Endothelial cell of umbilical vein (primary cell): ENCODE results near the gene NGEF. TPM values are rescaled to one million over a fixed set of nuclear protein-coding genes. Genes with fewer than 3 reads are reported as not detected.

Source experiments
- BruUV-seq: library from RNA; stranded (reverse); fragments of 400-500 nt; replicated peaks from 2 replicates; lab custom pipeline; 2021; lab: Mats Ljungman, UMichigan
- CTCF ChIA-PET: fragments of 300-600, 350-600 bp; sonication (Branson Sonifier 250); formaldehyde crosslinking; loops from one replicate; lab custom pipeline; 2021; ENCODE audit warnings: antibody characterized with exemption, inconsistent platforms; lab: Charles Lee
- POLR2A ChIA-PET: fragments of 300-600, 350-600 bp; sonication (Branson Sonifier 250); formaldehyde crosslinking; loops from one replicate; lab custom pipeline; 2021; ENCODE audit warnings: antibody characterized with exemption, inconsistent platforms; lab: Charles Lee
- DNase-seq: peaks from one replicate; pipeline ENCODE4 v3.0.0-alpha.2; 2011; ENCODE audit warnings: low read depth, low spot score
- FAIRE-seq: peaks from 2 replicates; lab custom pipeline; 2011; peaks lifted over from hg19 to GRCh38; lab: Jason Lieb, UNC
- H2AFZ ChIP-seq: 2 replicates; pipeline ENCODE4 v1.6.0; 2012; ENCODE audit warnings: low read depth, low read length, control low read depth, inconsistent platforms
- H3K27ac ChIP-seq: 2 replicates; pipeline ENCODE4 v1.5.1; 2011; ENCODE audit warnings: low read depth, mild to moderate bottlenecking, control low read depth, low read length, moderate library complexity; ENCODE audit not compliant: insufficient read depth
- H3K27me3 ChIP-seq, 2 experiments: 2 replicates each; pipeline versions ENCODE4 v1.6.0 to v1.6.1; 2011; ENCODE audit warnings: low read length in 2 of 2, mixed read lengths in 1 of 2; ENCODE audit not compliant: control insufficient read depth in 2 of 2, insufficient read depth in 2 of 2
- H3K36me3 ChIP-seq, 2 experiments: 2 replicates in 1 of 2; 3 replicates in 1 of 2; pipeline ENCODE4 v1.5.1; 2011; ENCODE audit warnings: low read length in 2 of 2, mild to moderate bottlenecking in 1 of 2, moderate library complexity in 1 of 2; ENCODE audit not compliant: control insufficient read depth in 2 of 2, insufficient read depth in 2 of 2; ENCODE audit errors: extremely low read depth in 1 of 2
- H3K4me1 ChIP-seq: 3 replicates; pipeline ENCODE4 v1.5.1; 2011; ENCODE audit warnings: mild to moderate bottlenecking, low read length; ENCODE audit not compliant: control insufficient read depth, insufficient read depth; ENCODE audit errors: extremely low read depth
- H3K4me2 ChIP-seq: 2 replicates; pipeline ENCODE4 v1.6.1; 2011; ENCODE audit warnings: low read length, control low read depth, mixed read lengths; ENCODE audit not compliant: insufficient read depth
- H3K4me3 ChIP-seq, 3 experiments: fragments of 200-600 bp in 1 of 3; sonication (generic), shearing (Covaris generic) in 1 of 3; replicated peaks in 1 of 3; 2 replicates each; pipeline ENCODE4 v1.5.1; 2011 to 2016; ENCODE audit warnings: control low read depth in 3 of 3, low read length in 3 of 3, mild to moderate bottlenecking in 2 of 3, inconsistent platforms in 1 of 3, low read depth in 1 of 3, moderate library complexity in 1 of 3; ENCODE audit not compliant: insufficient read depth in 1 of 3
- H3K79me2 ChIP-seq: 2 replicates; pipeline ENCODE4 v1.6.0; 2012; ENCODE audit warnings: low read length, inconsistent platforms; ENCODE audit not compliant: control insufficient read depth, insufficient read depth
- H3K9ac ChIP-seq: replicated peaks from 2 replicates; pipeline ENCODE3; 2011; ENCODE audit warnings: low read length, control low read depth; ENCODE audit not compliant: insufficient read depth; ENCODE audit errors: extremely low read depth
- H3K9me1 ChIP-seq: replicated peaks from 3 replicates; pipeline ENCODE4 v1.6.0; 2011; ENCODE audit warnings: mild to moderate bottlenecking, low read length; ENCODE audit not compliant: control insufficient read depth, insufficient read depth; ENCODE audit errors: extremely low read depth
- H3K9me3 ChIP-seq: replicated peaks from 2 replicates; pipeline ENCODE4 v1.5.1; 2012; ENCODE audit warnings: low read length, inconsistent platforms; ENCODE audit not compliant: control insufficient read depth, insufficient read depth
- H4K20me1 ChIP-seq: replicated peaks from 2 replicates; pipeline ENCODE3; 2011; ENCODE audit warnings: mild to moderate bottlenecking, low read length; ENCODE audit not compliant: control insufficient read depth, insufficient read depth; ENCODE audit errors: extremely low read depth
- CTCF ChIP-seq, 2 donors: IDR thresholded peaks; 1 replicate in 1 of 2; 2 replicates in 1 of 2; pipeline ENCODE4 v1.5.1; 2011; ENCODE audit warnings: low read length in 2 of 2, mild to moderate bottlenecking in 2 of 2, moderate library complexity in 2 of 2, control low read depth in 1 of 2, inconsistent platforms in 1 of 2, low read depth in 1 of 2; ENCODE audit not compliant: insufficient read depth in 1 of 2; ENCODE audit errors: extremely low read depth in 1 of 2
- FOS ChIP-seq: IDR thresholded peaks from 2 replicates; pipeline ENCODE4 v1.6.1; 2011; ENCODE audit warnings: mild to moderate bottlenecking, low read length, moderate library complexity, borderline replicate concordance; ENCODE audit not compliant: insufficient read depth
- GATA2 ChIP-seq: IDR thresholded peaks from 2 replicates; pipeline ENCODE4 v1.7.0; 2011; ENCODE audit warnings: low read depth, mild to moderate bottlenecking, moderate library complexity, mixed read lengths, low read length; ENCODE audit not compliant: insufficient read length, insufficient read depth
- JUN ChIP-seq: IDR thresholded peaks from 2 replicates; pipeline ENCODE4 v1.6.1; 2011; ENCODE audit warnings: borderline replicate concordance, low read depth; ENCODE audit not compliant: insufficient read length, insufficient read depth
- MAX ChIP-seq: IDR thresholded peaks from 2 replicates; pipeline ENCODE4 v1.6.1; 2011; ENCODE audit not compliant: insufficient read depth, insufficient read length
- MYC ChIP-seq: IDR thresholded peaks from one replicate; pipeline ENCODE4 v1.6.1; 2011; ENCODE audit warnings: mild to moderate bottlenecking, low read depth, low read length
- POLR2A ChIP-seq: IDR thresholded peaks from 2 replicates; pipeline ENCODE4 v1.6.1; 2012; ENCODE audit warnings: low read depth, mild to moderate bottlenecking, control low read depth, low read length
- POLR2AphosphoS5 ChIP-seq: IDR thresholded peaks from 2 replicates; pipeline ENCODE4 v1.6.1; 2012; ENCODE audit warnings: low read depth, mild to moderate bottlenecking, control low read depth, low read length, moderate library complexity; ENCODE audit not compliant: insufficient read depth
- dilution Hi-C: fragments of 300-500 bp; cut with MboI; formaldehyde crosslinking; loops from one replicate; pipeline ENCODE4 v1.15.0; 2019; ENCODE audit warnings: low sequenced_read_pairs; ENCODE audit not compliant: extremely low pct_ligation_motif_present
- intact Hi-C: fragments of 100-400 bp; cut with micrococcal nuclease; formaldehyde crosslinking; loops from one replicate; pipeline ENCODE4 v1.10.0; 2022
- polyA plus RNA-seq, 4 experiments: library from polyadenylated mRNA; depleted of rRNA in 3 of 4; stranded (reverse) in 3 of 4; unstranded in 1 of 4; fragments of >200 nt; gene quantifications; 2 replicates each; pipeline versions ENCODE4 v1.2.1 to v1.2.3, GENCODE V29; 2011 to 2012; ENCODE audit warnings: missing spikeins in 1 of 4
- total RNA-seq: library from RNA; stranded (reverse); gene quantifications from 2 replicates; pipeline ENCODE4 v1.2.3, GENCODE V29; 2021

Gene NGEF
- total and polyA plus RNA-seq, 2 donors (not counting 3 experiments of a cell fraction or from before 2014, with no cell fraction given) = 0.22 to 0.41 TPM

GRCh38 chr2:233040571-233040970 is 27.5 kb upstream of the NGEF start:
- no peaks in the 10 kb centered on the region for H3K9me1 ChIP-seq
- FAIRE-seq (no peak), DNase-seq (no peak)
- H4K20me1 ChIP-seq = no peaks in the 10 kb centered on the region
- H2AFZ ChIP-seq = no peak overlapping the region
- CTCF ChIA-PET = no interaction called here
- POLR2A ChIA-PET = no interaction called here
- H3K27me3 ChIP-seq = no peaks in the 10 kb centered on the region
- intact Hi-C loops (no loop called here), dilution Hi-C loops (no loop called here)
- H3K4me1 ChIP-seq = no peaks in the 10 kb centered on the region
- H3K36me3 ChIP-seq = no peaks in the 10 kb centered on the region
- no peak overlapping the region for H3K4me2 ChIP-seq
- H3K79me2 ChIP-seq = no peaks in the 10 kb centered on the region
- TF ChIP-seq MYC = no peak
- no peak for TF ChIP-seq GATA2
- no peak for TF ChIP-seq JUN
- no peak for TF ChIP-seq POLR2AphosphoS5
- TF ChIP-seq POLR2A = no peak
- no peak for TF ChIP-seq FOS
- H3K9ac ChIP-seq = no peak overlapping the region
- no peak overlapping the region for H3K27ac ChIP-seq
- no peak overlapping the region for H3K4me3 ChIP-seq
- no TSS peak for BruUV-seq
- H3K9me3 ChIP-seq = no peaks in the 10 kb centered on the region

- no peak overlapping the region for H3K4me3 ChIP-seq
- no peaks in the 10 kb centered on the region for H3K36me3 ChIP-seq
- H2AFZ ChIP-seq = no peak overlapping the region
- no peaks in the 10 kb centered on the region for H4K20me1 ChIP-seq
- intact Hi-C loops = no loop called here
- no peaks in the 10 kb centered on the region for H3K9me1 ChIP-seq
- no peak for DNase-seq
- H3K79me2 ChIP-seq = no peaks in the 10 kb centered on the region
- FAIRE-seq = no peak
- H3K9me3 ChIP-seq = no peaks in the 10 kb centered on the region
- no TSS peak for BruUV-seq
- no peak overlapping the region for H3K9ac ChIP-seq
- POLR2A ChIA-PET = no interaction called here
- H3K27ac ChIP-seq = no peak overlapping the region
- dilution Hi-C loops = no loop called here
- TF ChIP-seq CTCF (IDR thresholded peaks at IDR 0.05; ENCODE audit: extremely low read depth in 1 of 2, insufficient read depth in 1 of 2, low read depth in 1 of 2, low read length in 2 of 2) = no peak
- TF ChIP-seq FOS = no peak
- no peak for TF ChIP-seq MAX
- H3K4me2 ChIP-seq = no peak overlapping the region
- CTCF ChIA-PET = no interaction called here
- no peaks in the 10 kb centered on the region for H3K4me1 ChIP-seq
- no peaks in the 10 kb centered on the region for H3K27me3 ChIP-seq
Measured at GRCh38 chr2:233039846-233040530, 26.9 kb upstream of the NGEF start.
